Measurements from ENCODE around the gene NAALADL2. TPM values are rescaled to one million over a fixed set of nuclear protein-coding genes. Genes with fewer than 3 reads are reported as not detected.

The NAALADL2 gene
- total and polyA plus RNA-seq, 8 donors, result 0.76 to 15.4 (median 7.9) TPM

DNA sequence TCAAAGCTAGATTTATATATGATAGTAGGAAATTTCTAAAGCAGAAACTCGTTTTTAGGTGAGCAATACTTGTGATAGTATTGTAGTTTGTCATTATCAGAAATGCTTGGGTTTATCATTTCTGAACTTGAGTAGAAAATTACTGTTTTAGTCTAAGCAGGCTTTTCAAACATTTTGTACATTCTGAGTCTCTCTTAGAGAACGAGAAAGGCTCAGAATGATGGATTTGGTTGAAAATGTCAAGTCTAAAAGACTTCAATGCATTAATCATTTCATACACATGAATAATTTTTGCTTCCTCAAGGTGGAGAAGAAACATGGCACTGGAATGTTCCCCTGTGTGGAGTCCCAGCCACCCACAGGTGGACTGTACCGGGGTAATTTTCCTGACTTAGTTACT lies 387.1 kb downstream of the NAALADL2 start:
- DNase-seq (no peak), ATAC-seq (no peak), FAIRE-seq (no peak)
- no peaks in the 10 kb centered on the region for H3K9me3 ChIP-seq
- TF ChIP-seq, protein P1, sequence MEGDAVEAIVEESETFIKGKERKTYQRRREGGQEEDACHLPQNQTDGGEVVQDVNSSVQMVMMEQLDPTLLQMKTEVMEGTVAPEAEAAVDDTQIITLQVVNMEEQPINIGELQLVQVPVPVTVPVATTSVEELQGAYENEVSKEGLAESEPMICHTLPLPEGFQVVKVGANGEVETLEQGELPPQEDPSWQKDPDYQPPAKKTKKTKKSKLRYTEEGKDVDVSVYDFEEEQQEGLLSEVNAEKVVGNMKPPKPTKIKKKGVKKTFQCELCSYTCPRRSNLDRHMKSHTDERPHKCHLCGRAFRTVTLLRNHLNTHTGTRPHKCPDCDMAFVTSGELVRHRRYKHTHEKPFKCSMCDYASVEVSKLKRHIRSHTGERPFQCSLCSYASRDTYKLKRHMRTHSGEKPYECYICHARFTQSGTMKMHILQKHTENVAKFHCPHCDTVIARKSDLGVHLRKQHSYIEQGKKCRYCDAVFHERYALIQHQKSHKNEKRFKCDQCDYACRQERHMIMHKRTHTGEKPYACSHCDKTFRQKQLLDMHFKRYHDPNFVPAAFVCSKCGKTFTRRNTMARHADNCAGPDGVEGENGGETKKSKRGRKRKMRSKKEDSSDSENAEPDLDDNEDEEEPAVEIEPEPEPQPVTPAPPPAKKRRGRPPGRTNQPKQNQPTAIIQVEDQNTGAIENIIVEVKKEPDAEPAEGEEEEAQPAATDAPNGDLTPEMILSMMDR (IDR thresholded peaks at IDR 0.05), result no peak
- H3K27me3 ChIP-seq, result no peaks in the 10 kb centered on the region
- intact Hi-C loops (cut with DNase I), result no loop called here
- H3K27ac ChIP-seq, result no peak overlapping the region
- no peaks in the 10 kb centered on the region for H3K36me3 ChIP-seq
- no peaks in the 10 kb centered on the region for H3K4me1 ChIP-seq
- no peak overlapping the region for H3K4me3 ChIP-seq
- WGBS, 2 donors, result 45 to 46% methylated on average over 3 of the region's 3 CpGs

DNA sequence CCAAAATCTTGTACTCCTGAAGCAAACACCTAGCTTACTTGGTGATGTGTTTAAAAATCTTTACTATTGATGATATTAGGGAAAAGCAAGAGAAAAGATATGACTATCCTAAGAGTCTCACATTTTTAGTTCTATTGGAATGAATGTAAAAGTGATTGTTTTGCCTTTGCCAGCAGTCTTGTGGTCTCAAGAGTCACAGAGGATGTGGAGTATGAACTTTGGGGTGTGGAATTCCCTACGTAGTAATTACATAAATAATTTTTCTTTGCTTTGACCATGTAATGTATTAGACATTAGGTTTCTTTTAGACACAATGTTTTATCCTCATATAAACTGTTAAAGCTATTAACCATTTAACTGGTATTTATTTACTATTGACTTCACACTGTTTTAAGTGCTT lies 387.6 kb downstream of the NAALADL2 start:
- intact Hi-C loops (cut with DNase I), result no loop called here
- H3K27me3 ChIP-seq, result no peaks in the 10 kb centered on the region
- TF ChIP-seq, protein P1 (IDR thresholded peaks at IDR 0.05), result no peak
- no peak for DNase-seq
- no peak overlapping the region for H3K4me3 ChIP-seq
- no peaks in the 10 kb centered on the region for H3K36me3 ChIP-seq
- 54 to 55% methylated on average over 1 of the region's 1 CpG for WGBS, 2 donors
- no peak for FAIRE-seq
- H3K4me1 ChIP-seq, result no peaks in the 10 kb centered on the region
- H3K27ac ChIP-seq, result no peak overlapping the region
- no peak for ATAC-seq
- no peaks in the 10 kb centered on the region for H3K9me3 ChIP-seq

DNA sequence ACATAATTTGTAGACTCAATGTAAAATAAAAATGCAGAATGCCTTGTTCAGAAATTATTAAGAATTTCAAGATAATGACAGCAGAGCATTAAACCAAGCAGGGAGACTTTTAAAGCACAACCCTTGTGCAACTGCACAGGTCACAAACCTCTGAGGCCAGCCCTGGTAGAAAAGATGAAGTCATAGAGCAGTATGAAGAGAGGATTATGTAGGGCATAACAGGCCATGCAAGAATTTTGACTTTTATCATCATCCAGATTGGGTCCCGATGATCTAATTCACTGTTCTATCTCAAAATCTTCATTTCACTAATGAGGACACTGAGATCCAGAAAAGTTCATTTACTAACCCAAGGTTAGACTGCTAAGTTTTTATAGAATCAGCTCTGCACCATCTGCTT lies 388.5 kb downstream of the NAALADL2 start:
- no peak overlapping the region for H3K4me3 ChIP-seq
- FAIRE-seq (no peak), DNase-seq (no peak), ATAC-seq (no peak)
- no peaks in the 10 kb centered on the region for H3K27me3 ChIP-seq
- intact Hi-C loops (cut with DNase I), result no loop called here
- no peaks in the 10 kb centered on the region for H3K9me3 ChIP-seq
- no peaks in the 10 kb centered on the region for H3K4me1 ChIP-seq
- 86 to 94% methylated on average over 1 of the region's 1 CpG for WGBS, 2 donors
- no peak overlapping the region for H3K27ac ChIP-seq
- TF ChIP-seq, protein P1 (IDR thresholded peaks at IDR 0.05), result no peak
- H3K36me3 ChIP-seq, result no peaks in the 10 kb centered on the region

GRCh38 chr3:175248832-175249231 lies 389.7 kb downstream of the NAALADL2 start:
- WGBS, 2 donors, result 69 to 83% methylated on average over 2 of the region's 2 CpGs
- Histone ChIP-seq H3K27me3 (no peaks in the 10 kb centered on the region), H3K4me3 (no peak overlapping the region), H3K9me3 (no peaks in the 10 kb centered on the region), H3K27ac (no peak overlapping the region), H3K36me3 (no peaks in the 10 kb centered on the region), H3K4me1 (no peaks in the 10 kb centered on the region)
- FAIRE-seq (no peak), DNase-seq (no peak), ATAC-seq (no peak)
- TF ChIP-seq, protein P1 (IDR thresholded peaks at IDR 0.05), result no peak
- intact Hi-C loops (cut with DNase I), result no loop called here

DNA sequence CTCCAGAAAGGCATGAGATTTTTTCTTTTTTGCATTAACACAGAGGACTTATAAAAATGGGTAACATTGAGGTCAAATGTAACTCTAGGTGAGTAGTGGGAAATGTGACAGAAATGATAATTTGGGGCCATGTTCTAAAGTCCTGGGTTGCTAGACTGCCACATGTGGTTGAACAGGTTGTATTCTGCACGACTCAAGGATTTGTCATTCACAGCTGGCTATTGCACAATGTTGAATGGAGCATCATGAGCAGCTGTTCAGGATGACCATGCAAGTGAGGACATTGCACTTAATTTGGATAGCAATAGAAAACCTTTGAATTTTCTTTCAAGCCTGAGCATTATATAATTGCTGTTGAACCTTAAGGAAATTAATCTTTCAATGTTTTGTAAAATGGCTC lies 396.6 kb downstream of the NAALADL2 start:
- ATAC-seq (no peak), DNase-seq (no peak), FAIRE-seq (no peak)
- TF ChIP-seq, protein P1 (IDR thresholded peaks at IDR 0.05), result no peak
- Histone ChIP-seq H3K36me3 (no peaks in the 10 kb centered on the region), H3K9me3 (no peaks in the 10 kb centered on the region), H3K4me3 (no peak overlapping the region), H3K27me3 (no peaks in the 10 kb centered on the region), H3K27ac (no peak overlapping the region), H3K4me1 (no peaks in the 10 kb centered on the region)
- 17 to 30% methylated on average over 1 of the region's 1 CpG for WGBS, 2 donors
- intact Hi-C loops (cut with DNase I), result no loop called here
